B cell (primary cell): ENCODE data around the gene DSCAML1. TPM values are rescaled to one million over a fixed set of nuclear protein-coding genes. Genes with fewer than 3 reads are reported as not detected.

ENCODE experiments used
- ATAC-seq: fragments of 200-7000 bp; cut with Tn5 transposase; one replicate; pipeline ENCODE4 v1.10.0; 2021; ENCODE audit warnings: low read depth, mild to moderate bottlenecking, moderate number of reproducible peaks, moderate library complexity
- CTCF ChIA-PET: fragments of 350-600 bp; sonication (Branson Sonifier 250); formaldehyde crosslinking; loops from one replicate; lab custom pipeline; 2021; ENCODE audit warnings: antibody characterized with exemption, inconsistent platforms; lab: Charles Lee
- POLR2A ChIA-PET: fragments of 350-600 bp; sonication (Branson Sonifier 250); formaldehyde crosslinking; loops from one replicate; lab custom pipeline; 2021; ENCODE audit warnings: antibody characterized with exemption; lab: Charles Lee
- DNase-seq: peaks from one replicate; pipeline ENCODE4 v3.0.0; 2013
- H2AFZ ChIP-seq: 2 replicates; pipeline ENCODE4 v1.6.1; 2012; ENCODE audit warnings: mild to moderate bottlenecking, low read depth, low read length; ENCODE audit not compliant: insufficient read depth, poor library complexity, severe bottlenecking
- H3K27ac ChIP-seq, 2 donors: 1 replicate in 1 of 2; 2 replicates in 1 of 2; pipeline ENCODE4 v1.5.1; 2012 to 2013; ENCODE audit warnings: low read length in 2 of 2, mild to moderate bottlenecking in 2 of 2, moderate library complexity in 1 of 2
- H3K27me3 ChIP-seq, 4 experiments: fragments of 200-600 bp in 1 of 4; sonication (generic) in 1 of 4; replicated peaks in 1 of 4; 1 replicate in 2 of 4; 2 replicates in 2 of 4; pipeline versions ENCODE4 v1.6.1 to v1.7.0; 2013 to 2016; ENCODE audit warnings: low read length in 3 of 4, mild to moderate bottlenecking in 2 of 4, mixed read lengths in 1 of 4, moderate library complexity in 1 of 4; ENCODE audit not compliant: insufficient read depth in 4 of 4, control insufficient read depth in 3 of 4; ENCODE audit errors: control extremely low read depth in 1 of 4
- H3K36me3 ChIP-seq, 2 experiments: replicated peaks in 1 of 2; 1 replicate in 1 of 2; 2 replicates in 1 of 2; pipeline versions ENCODE4 v1.6.1 to v1.7.1; 2013; ENCODE audit warnings: low read length in 1 of 2; ENCODE audit not compliant: insufficient read depth in 2 of 2, control insufficient read depth in 1 of 2; ENCODE audit errors: control extremely low read depth in 1 of 2, extremely low read depth in 1 of 2
- H3K4me1 ChIP-seq, 2 donors: fragments of 200-600 bp in 1 of 2; sonication (generic) in 1 of 2; 1 replicate in 1 of 2; 2 replicates in 1 of 2; pipeline versions ENCODE4 v1.5.1 to v1.6.1; 2013 to 2017; ENCODE audit warnings: low read length in 2 of 2; ENCODE audit not compliant: control insufficient read depth in 2 of 2, insufficient read depth in 2 of 2
- H3K4me2 ChIP-seq: replicated peaks from 2 replicates; pipeline ENCODE3; 2012; ENCODE audit warnings: mild to moderate bottlenecking, low read depth, low read length; ENCODE audit not compliant: poor library complexity, severe bottlenecking
- H3K4me3 ChIP-seq, 5 experiments: fragments of 200-600 bp in 1 of 5; sonication (generic) in 1 of 5; 1 replicate in 3 of 5; 2 replicates in 2 of 5; pipeline versions ENCODE4 v1.5.1 to v1.7.0; 2011 to 2016; ENCODE audit warnings: low read length in 4 of 5, mild to moderate bottlenecking in 4 of 5, low read depth in 2 of 5, control low read depth in 1 of 5, moderate library complexity in 1 of 5; ENCODE audit not compliant: insufficient read depth in 1 of 5; ENCODE audit errors: control extremely low read depth in 1 of 5, extremely low read depth in 1 of 5
- H3K79me2 ChIP-seq: fragments of 200-600 bp; sonication (generic); one replicate; pipeline ENCODE4 v1.6.0; 2016; ENCODE audit warnings: low read length; ENCODE audit not compliant: control insufficient read depth, insufficient read depth
- H3K9ac ChIP-seq: fragments of 200-600 bp; sonication (generic); 2 replicates; pipeline ENCODE4 v1.6.1; 2017; ENCODE audit warnings: mild to moderate bottlenecking, low read length, moderate library complexity
- H3K9me3 ChIP-seq, 3 donors: one replicate each; pipeline versions ENCODE4 v1.6.1 to v1.7.1; 2013; ENCODE audit warnings: low read length in 2 of 3; ENCODE audit not compliant: control insufficient read depth in 2 of 3, insufficient read depth in 1 of 3; ENCODE audit errors: control extremely low read depth in 1 of 3
- H4K20me1 ChIP-seq: 2 replicates; pipeline ENCODE4 v1.6.0; 2012; ENCODE audit warnings: mild to moderate bottlenecking, low read length; ENCODE audit not compliant: insufficient read depth, control insufficient read depth, poor library complexity, severe bottlenecking
- H3K27ac Mint-ChIP-seq: one replicate; pipeline ENCODE4 v1.8.0; 2021; ENCODE audit warnings: mixed read lengths
- H3K27me3 Mint-ChIP-seq: one replicate; pipeline ENCODE4 v1.8.0; 2021; ENCODE audit warnings: mixed read lengths
- H3K4me1 Mint-ChIP-seq: one replicate; pipeline ENCODE4 v1.8.0; 2021; ENCODE audit warnings: mixed read lengths
- H3K4me3 Mint-ChIP-seq: one replicate; pipeline ENCODE4 v1.8.0; 2021; ENCODE audit warnings: mixed read lengths
- H3K9me3 Mint-ChIP-seq: one replicate; pipeline ENCODE4 v1.8.0; 2022; ENCODE audit warnings: mixed read lengths; ENCODE audit not compliant: insufficient read depth
- EZH2 ChIP-seq: IDR thresholded peaks from 2 replicates; pipeline ENCODE4 v1.6.1; 2012; ENCODE audit warnings: borderline replicate concordance, low read depth, mild to moderate bottlenecking, moderate library complexity, low read length; ENCODE audit not compliant: insufficient read depth, poor library complexity, severe bottlenecking
- WGBS: methylation state at CpG from one replicate; pipeline ENCODE4 v1.1.5; 2013; ENCODE audit warnings: missing lambda C conversion rate; ENCODE audit not compliant: insufficient coverage; 5-methylcytosine and 5-hydroxymethylcytosine counted together
- intact Hi-C: fragments of 100-400 bp; cut with micrococcal nuclease; formaldehyde crosslinking; loops from one replicate; pipeline ENCODE4 v1.10.0; 2022
- polyA plus RNA-seq: library from polyadenylated mRNA; depleted of rRNA; stranded (reverse); fragments of >200 nt; gene quantifications from 2 replicates; pipeline ENCODE4 v1.2.3, GENCODE V29; 2012
- total RNA-seq, 2 donors: library from RNA; stranded (reverse); fragments of 120-200 nt in 1 of 2; gene quantifications; 1 replicate in 1 of 2; 2 replicates in 1 of 2; pipeline versions ENCODE4 v1.2.3 to v1.2.4, GENCODE V29; 2013 to 2022
- TF ChIP-seq, protein P1 (sequence below): fragments of 200-600 bp; IDR thresholded peaks from one replicate; pipeline ENCODE4 v1.8.0; 2022; ENCODE audit warnings: antibody characterized with exemption, mild to moderate bottlenecking

The DSCAML1 gene
- total and polyA plus RNA-seq, 2 donors (not counting 1 experiment from before 2014, with no cell fraction given), result 1.2 to 6.2 TPM

DNA sequence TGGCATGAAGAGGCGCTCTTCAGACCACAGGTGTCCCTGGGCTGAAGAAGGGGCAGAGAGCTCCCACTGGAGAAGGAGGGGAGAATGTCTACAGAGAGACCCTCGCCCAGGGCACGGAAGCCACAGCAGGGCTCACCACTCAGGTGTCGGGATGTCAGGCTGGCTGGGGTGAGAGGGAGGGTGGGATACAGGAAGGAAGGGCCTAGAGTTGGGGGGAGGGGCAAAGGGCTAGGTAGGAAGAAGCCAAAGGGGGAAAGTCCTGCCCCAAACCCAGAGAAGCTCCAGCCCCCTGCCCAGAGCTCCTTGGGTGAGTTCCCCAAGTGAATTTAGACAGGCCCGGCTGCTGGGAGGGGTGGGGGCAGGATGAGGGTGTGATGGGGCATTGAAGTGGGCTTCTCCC, 237.3 kb downstream of the DSCAML1 start:
- ChIA-PET CTCF (no interaction called here), POLR2A (no interaction called here)
- peaks cover 0 to 9% (median 0%) of the 10 kb centered on the region in 4 experiments for H3K27me3 ChIP-seq
- no peak for ATAC-seq
- Mint-ChIP-seq H3K4me3 (no peak overlapping the region), H3K4me1 (no peaks in the 10 kb centered on the region), H3K27ac (no peak overlapping the region), H3K9me3 (no peaks in the 10 kb centered on the region), H3K27me3 (peaks cover 10% of the 10 kb centered on the region)
- H2AFZ ChIP-seq, result no peak overlapping the region
- no peak overlapping the region for H3K9ac ChIP-seq
- no peaks in the 10 kb centered on the region for H3K9me3 ChIP-seq
- 96% methylated on average over 4 of the region's 5 CpGs for WGBS
- intact Hi-C loops, result no loop called here
- no peak overlapping the region for H3K27ac ChIP-seq
- no peaks in the 10 kb centered on the region for H4K20me1 ChIP-seq
- H3K4me3 ChIP-seq, result no peak overlapping the region
- TF ChIP-seq, protein P1, sequence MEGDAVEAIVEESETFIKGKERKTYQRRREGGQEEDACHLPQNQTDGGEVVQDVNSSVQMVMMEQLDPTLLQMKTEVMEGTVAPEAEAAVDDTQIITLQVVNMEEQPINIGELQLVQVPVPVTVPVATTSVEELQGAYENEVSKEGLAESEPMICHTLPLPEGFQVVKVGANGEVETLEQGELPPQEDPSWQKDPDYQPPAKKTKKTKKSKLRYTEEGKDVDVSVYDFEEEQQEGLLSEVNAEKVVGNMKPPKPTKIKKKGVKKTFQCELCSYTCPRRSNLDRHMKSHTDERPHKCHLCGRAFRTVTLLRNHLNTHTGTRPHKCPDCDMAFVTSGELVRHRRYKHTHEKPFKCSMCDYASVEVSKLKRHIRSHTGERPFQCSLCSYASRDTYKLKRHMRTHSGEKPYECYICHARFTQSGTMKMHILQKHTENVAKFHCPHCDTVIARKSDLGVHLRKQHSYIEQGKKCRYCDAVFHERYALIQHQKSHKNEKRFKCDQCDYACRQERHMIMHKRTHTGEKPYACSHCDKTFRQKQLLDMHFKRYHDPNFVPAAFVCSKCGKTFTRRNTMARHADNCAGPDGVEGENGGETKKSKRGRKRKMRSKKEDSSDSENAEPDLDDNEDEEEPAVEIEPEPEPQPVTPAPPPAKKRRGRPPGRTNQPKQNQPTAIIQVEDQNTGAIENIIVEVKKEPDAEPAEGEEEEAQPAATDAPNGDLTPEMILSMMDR, result no peak
- TF ChIP-seq EZH2, result no peak
- DNase-seq, result no peak
- H3K79me2 ChIP-seq, result no peaks in the 10 kb centered on the region
- H3K36me3 ChIP-seq, result no peaks in the 10 kb centered on the region
- H3K4me2 ChIP-seq, result no peak overlapping the region
- no peaks in the 10 kb centered on the region for H3K4me1 ChIP-seq

DNA sequence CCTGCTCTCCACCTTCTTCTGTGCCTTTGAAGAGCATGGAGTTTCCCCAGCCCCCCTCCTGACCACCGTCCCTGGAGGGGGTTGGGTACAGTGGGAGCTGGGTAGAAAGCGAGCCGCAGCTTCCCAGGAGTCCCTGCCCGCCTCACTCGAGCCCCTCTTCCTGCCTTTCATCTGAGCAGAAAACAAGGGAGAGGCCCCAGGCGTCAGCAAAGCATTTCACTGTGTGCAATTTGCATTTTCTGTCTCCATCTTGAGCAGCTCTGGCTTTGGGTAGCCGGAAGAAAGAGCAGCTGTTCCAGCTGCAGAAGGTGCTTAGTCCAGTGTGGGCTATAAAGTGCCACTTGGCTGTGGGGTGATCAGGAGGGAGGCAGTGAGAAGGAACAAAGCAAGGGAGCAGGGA, 239.7 kb downstream of the DSCAML1 start:
- peaks cover 0 to 9% (median 0%) of the 10 kb centered on the region in 4 experiments for H3K27me3 ChIP-seq
- intact Hi-C loops, result no loop called here
- peaks cover 10% of the 10 kb centered on the region for H3K27me3 Mint-ChIP-seq
- TF ChIP-seq, protein P1, result no peak
- TF ChIP-seq EZH2, result no peak
- DNase-seq (no peak), ATAC-seq (no peak)
- H3K4me3 Mint-ChIP-seq, result no peak overlapping the region
- H4K20me1 ChIP-seq, result no peaks in the 10 kb centered on the region
- H3K9ac ChIP-seq, result no peak overlapping the region
- H3K9me3 ChIP-seq, result no peaks in the 10 kb centered on the region
- POLR2A ChIA-PET, result no interaction called here
- no peaks in the 10 kb centered on the region for H3K9me3 Mint-ChIP-seq
- no peaks in the 10 kb centered on the region for H3K36me3 ChIP-seq
- no peak overlapping the region for H3K4me2 ChIP-seq
- no peak overlapping the region for H2AFZ ChIP-seq
- H3K27ac ChIP-seq, result no peak overlapping the region
- H3K4me3 ChIP-seq, result no peak overlapping the region
- no peaks in the 10 kb centered on the region for H3K4me1 Mint-ChIP-seq
- no peak overlapping the region for H3K27ac Mint-ChIP-seq
- no peaks in the 10 kb centered on the region for H3K4me1 ChIP-seq
- CTCF ChIA-PET, result no interaction called here
- no peaks in the 10 kb centered on the region for H3K79me2 ChIP-seq
- 88% methylated on average over 6 of the region's 7 CpGs for WGBS
